ENCODE measurements around the gene PHLDB3.
"Not testable (repeated sequence)": the region's sequence is repeated elsewhere in the genome, so short reads cannot be mapped to it uniquely, and the experiment has no call there.

PHLDB3 gene

GRCh38 chr19:43452582-43452981 lies 52.0 kb downstream of the PHLDB3 start:
- no peak overlapping the region for H3K4me3 ChIP-seq (ENCODE audit: low read depth, low read length)
- no peak for DNase-seq (ENCODE audit: low read depth)
- in situ Hi-C loops (cut with HindIII; ENCODE audit: low sequenced_read_pairs), result no loop called here
- no peak for TF ChIP-seq CTCF (IDR thresholded peaks at IDR 0.05; ENCODE audit: low read depth, low read length, missing control alignments)

GRCh38 chr19:43450545-43450997 lies 54.0 kb downstream of the PHLDB3 start:
- no peak overlapping the region for H3K4me3 ChIP-seq (ENCODE audit: low read depth, low read length)
- in situ Hi-C loops (cut with HindIII; ENCODE audit: low sequenced_read_pairs), result no loop called here
- TF ChIP-seq CTCF (IDR thresholded peaks at IDR 0.05; ENCODE audit: low read depth, low read length, missing control alignments), result no peak
- no peak for DNase-seq (ENCODE audit: low read depth)

GRCh38 chr19:43447655-43448054 lies 56.9 kb downstream of the PHLDB3 start:
- DNase-seq (ENCODE audit: low read depth), result no peak
- no peak overlapping the region for H3K4me3 ChIP-seq (ENCODE audit: low read depth, low read length)
- in situ Hi-C loops (cut with HindIII; ENCODE audit: low sequenced_read_pairs), result loop anchor here (5.0 kb wide), 1 partner anchor 80 kb away; the partner anchor contains the start of gene ETHE1
- no peak for TF ChIP-seq CTCF (IDR thresholded peaks at IDR 0.05; ENCODE audit: low read depth, low read length, missing control alignments)

GRCh38 chr19:43446746-43447489 lies 57.6 kb downstream of the PHLDB3 start:
- peak; percentile 94 for TF ChIP-seq CTCF (IDR thresholded peaks at IDR 0.05; ENCODE audit: low read depth, low read length, missing control alignments)
- in situ Hi-C loops (cut with HindIII; ENCODE audit: low sequenced_read_pairs), result loop anchor here (5.0 kb wide), 1 partner anchor 80 kb away; the partner anchor contains the start of gene ETHE1
- peak; percentile 59 for DNase-seq (ENCODE audit: low read depth)
- H3K4me3 ChIP-seq (ENCODE audit: low read depth, low read length), result no peak overlapping the region

GRCh38 chr19:43445426-43445825 lies 59.1 kb downstream of the PHLDB3 start:
- DNase-seq (ENCODE audit: low read depth), result no peak
- H3K4me3 ChIP-seq (ENCODE audit: low read depth, low read length), result no peak overlapping the region
- in situ Hi-C loops (cut with HindIII; ENCODE audit: low sequenced_read_pairs), result loop anchor here (5.0 kb wide), 1 partner anchor 82 kb away; the partner anchor contains the start of gene ETHE1
- no peak for TF ChIP-seq CTCF (IDR thresholded peaks at IDR 0.05; ENCODE audit: low read depth, low read length, missing control alignments)

- no peak for DNase-seq (ENCODE audit: low read depth)
- H3K4me3 ChIP-seq (ENCODE audit: low read depth, low read length), result no peak overlapping the region
- in situ Hi-C loops (cut with HindIII; ENCODE audit: low sequenced_read_pairs), result loop anchor here (5.0 kb wide), 1 partner anchor 83 kb away; the partner anchor contains the start of gene ETHE1
- no peak for TF ChIP-seq CTCF (IDR thresholded peaks at IDR 0.05; ENCODE audit: low read depth, low read length, missing control alignments)
These were observed 59.8 kb downstream of the PHLDB3 start for GRCh38 chr19:43444531-43445287.

- in situ Hi-C loops (cut with HindIII; ENCODE audit: low sequenced_read_pairs); DNase-seq (ENCODE audit: low read depth); H3K4me3 ChIP-seq (ENCODE audit: low read depth, low read length): not testable (repeated sequence)
These were observed 60.5 kb downstream of the PHLDB3 start for GRCh38 chr19:43444091-43444490.

All from astrocyte of the cerebellum (primary cell).